Measurements from ENCODE around the gene MCTP2.

GRCh38 chr15:94255540-94255939, 24.2 kb downstream of the MCTP2 start:
- TF ChIP-seq CTCF (conservative IDR thresholded peaks at IDR 0.05 in 1 of 2, IDR thresholded peaks at IDR 0.05 in 1 of 2; ENCODE audit: extremely low read depth in 1 of 2, insufficient read depth in 1 of 2, low read depth in 1 of 2, low read length in 2 of 2) (no peak), EZH2 (IDR thresholded peaks at IDR 0.05; ENCODE audit: borderline replicate concordance, low read length) (no peak)

Data from mammary epithelial cell (primary cell).